Sciatic nerve (tissue), 2 donors: ENCODE measurements around the gene PTRH2. TPM values are rescaled to one million over a fixed set of nuclear protein-coding genes. Genes with fewer than 3 reads are reported as not detected.

ENCODE experiments used
- ATAC-seq: fragments of 200-7000 bp; cut with Tn5 transposase; one replicate; pipeline ENCODE4 v1.9.1; 2020; ENCODE audit warnings: mild to moderate bottlenecking, moderate library complexity
- DNase-seq: peaks from one replicate; pipeline ENCODE4 v3.0.0-alpha.2; 2020; ENCODE audit warnings: low spot score
- intact Hi-C: fragments of 100-400 bp; cut with DNase I; formaldehyde crosslinking; loops from one replicate; pipeline ENCODE4 v1.14.2; 2022
- total RNA-seq: library from RNA; stranded (reverse); fragmentation: NEBNext Ultra II Directional; extraction: Animal tissue kit (Norgen Biotek cat#: 25700); gene quantifications from one replicate; pipeline ENCODE4 v1.2.1, GENCODE V29; 2021
- donor health status: DM: no; HTN: no; CAD: no.
- donor health status: DM: no; HTN: no; CAD: no.

Gene PTRH2
- total RNA-seq, 1 donor from 2014 or later, result 22.0 TPM

GRCh38 chr17:59723607-59724006, 16.4 kb upstream of the PTRH2 start:
- ATAC-seq, result no peak
- no peak for DNase-seq
- intact Hi-C loops, result no loop called here

GRCh38 chr17:59723041-59723440, 15.8 kb upstream of the PTRH2 start:
- intact Hi-C loops, result no loop called here
- ATAC-seq, result no peak
- DNase-seq, result no peak

GRCh38 chr17:59722623-59723022, 15.4 kb upstream of the PTRH2 start:
- intact Hi-C loops, result no loop called here
- DNase-seq, result no peak

GRCh38 chr17:59719526-59719925, 12.3 kb upstream of the PTRH2 start:
- ATAC-seq, result no peak
- intact Hi-C loops, result no loop called here

More at GRCh38 chr17:59722623-59723022, 15.4 kb upstream of the PTRH2 start:
- ATAC-seq, result no peak

GRCh38 chr17:59716427-59716826, 9.2 kb upstream of the PTRH2 start:
- DNase-seq (no peak), ATAC-seq (no peak)
- intact Hi-C loops, result no loop called here

More at GRCh38 chr17:59719526-59719925, 12.3 kb upstream of the PTRH2 start:
- DNase-seq, result no peak

- DNase-seq (no peak), ATAC-seq (no peak)
- intact Hi-C loops, result no loop called here
Observed at GRCh38 chr17:59714255-59714654, 7.0 kb upstream of the PTRH2 start.

- ATAC-seq (no peak), DNase-seq (no peak)
- intact Hi-C loops, result no loop called here
Observed at GRCh38 chr17:59712862-59713261, 5.6 kb upstream of the PTRH2 start.

GRCh38 chr17:59711936-59712335, 4.7 kb upstream of the PTRH2 start:
- intact Hi-C loops, result no loop called here
- no peak for DNase-seq

GRCh38 chr17:59707971-59708430, 771 bp upstream of the PTRH2 start:
- ATAC-seq (peak; percentile 28), DNase-seq (no peak)
- intact Hi-C loops, result no loop called here

More at GRCh38 chr17:59711936-59712335, 4.7 kb upstream of the PTRH2 start:
- ATAC-seq, result no peak

- DNase-seq (no peak), ATAC-seq (no peak)
- intact Hi-C loops, result no loop called here
Observed at GRCh38 chr17:59702304-59702703, 4.9 kb downstream of the PTRH2 start.

- no peak for ATAC-seq
- DNase-seq, result no peak
- intact Hi-C loops, result no loop called here
Observed at GRCh38 chr17:59699786-59700185, 7.4 kb downstream of the PTRH2 start.

GRCh38 chr17:59699218-59699617, 8.0 kb downstream of the PTRH2 start:
- ATAC-seq (no peak), DNase-seq (no peak)
- intact Hi-C loops, result no loop called here

GRCh38 chr17:59698143-59698542, 9.1 kb downstream of the PTRH2 start:
- intact Hi-C loops, result no loop called here
- no peak for DNase-seq
- ATAC-seq, result no peak

GRCh38 chr17:59696682-59697277, 10.4 kb downstream of the PTRH2 start:
- intact Hi-C loops, result no loop called here
- no peak for DNase-seq
- no peak for ATAC-seq

GRCh38 chr17:59695945-59696681, 11.1 kb downstream of the PTRH2 start:
- DNase-seq (no peak), ATAC-seq (no peak)
- intact Hi-C loops, result no loop called here

GRCh38 chr17:59694344-59694743, 12.9 kb downstream of the PTRH2 start:
- DNase-seq (no peak), ATAC-seq (no peak)
- intact Hi-C loops, result no loop called here

- no peak for ATAC-seq
- DNase-seq, result no peak
- intact Hi-C loops, result no loop called here
Observed at GRCh38 chr17:59693582-59693981, 13.6 kb downstream of the PTRH2 start.

- intact Hi-C loops, result no loop called here
- DNase-seq (no peak), ATAC-seq (no peak)
Observed at GRCh38 chr17:59688496-59688895, 18.7 kb downstream of the PTRH2 start.

- DNase-seq (no peak), ATAC-seq (no peak)
- intact Hi-C loops, result no loop called here
Observed at GRCh38 chr17:59688008-59688407, 19.2 kb downstream of the PTRH2 start.

GRCh38 chr17:59684967-59685366, 22.3 kb downstream of the PTRH2 start:
- DNase-seq (no peak), ATAC-seq (no peak)
- intact Hi-C loops, result no loop called here

GRCh38 chr17:59683283-59683682, 23.9 kb downstream of the PTRH2 start:
- intact Hi-C loops, result no loop called here
- DNase-seq (no peak), ATAC-seq (no peak)
